RWPE2 (cell line): Measurements from ENCODE around the gene LGI2.
A peak's percentile ranks its signal among the peaks of the same experiment; 100 is the strongest.

Experiments
- ATAC-seq: fragments of 200-7000 bp; cut with Tn5 transposase; 3 replicates; pipeline ENCODE4 v1.9.1; 2021; ENCODE audit warnings: low read depth
- DNase-seq: peaks from one replicate; pipeline ENCODE4 v3.0.0-alpha.2; 2020; ENCODE audit warnings: low spot score
- H3K27ac ChIP-seq: fragments of 450-650 bp; 2 replicates; pipeline ENCODE4 v1.5.1; 2017; ENCODE audit warnings: mild to moderate bottlenecking; ENCODE audit not compliant: poor library complexity, severe bottlenecking
- H3K27me3 ChIP-seq: fragments of 250-450 bp; sonication (Bioruptor Pico); 2 replicates; pipeline ENCODE4 v1.5.1; 2021; ENCODE audit warnings: mild to moderate bottlenecking, moderate library complexity; ENCODE audit not compliant: insufficient read depth, poor library complexity, severe bottlenecking
- H3K36me3 ChIP-seq: fragments of 250-450 bp; sonication (Bioruptor Pico); 2 replicates; pipeline ENCODE4 v1.5.1; 2020; ENCODE audit warnings: low read depth, mild to moderate bottlenecking, moderate library complexity
- H3K4me1 ChIP-seq: fragments of 250-450 bp; sonication (Bioruptor Pico); 2 replicates; pipeline ENCODE4 v1.5.1; 2021; ENCODE audit warnings: mild to moderate bottlenecking, moderate library complexity; ENCODE audit not compliant: insufficient read depth, poor library complexity, severe bottlenecking
- H3K4me3 ChIP-seq: fragments of 250-450 bp; sonication (Bioruptor Pico); 2 replicates; pipeline ENCODE4 v1.5.1; 2021; ENCODE audit warnings: mild to moderate bottlenecking, moderate library complexity; ENCODE audit not compliant: severe bottlenecking
- H3K9me3 ChIP-seq: fragments of 250-450 bp; sonication (Bioruptor Pico); 2 replicates; pipeline ENCODE4 v1.5.1; 2021; ENCODE audit warnings: mild to moderate bottlenecking, moderate library complexity; ENCODE audit not compliant: severe bottlenecking
- CTCF ChIP-seq: fragments of 450-650 bp; IDR thresholded peaks from one replicate; pipeline ENCODE4 v1.5.1; 2017; ENCODE audit warnings: mild to moderate bottlenecking, moderate library complexity; ENCODE audit not compliant: poor library complexity, severe bottlenecking

LGI2 gene

DNA sequence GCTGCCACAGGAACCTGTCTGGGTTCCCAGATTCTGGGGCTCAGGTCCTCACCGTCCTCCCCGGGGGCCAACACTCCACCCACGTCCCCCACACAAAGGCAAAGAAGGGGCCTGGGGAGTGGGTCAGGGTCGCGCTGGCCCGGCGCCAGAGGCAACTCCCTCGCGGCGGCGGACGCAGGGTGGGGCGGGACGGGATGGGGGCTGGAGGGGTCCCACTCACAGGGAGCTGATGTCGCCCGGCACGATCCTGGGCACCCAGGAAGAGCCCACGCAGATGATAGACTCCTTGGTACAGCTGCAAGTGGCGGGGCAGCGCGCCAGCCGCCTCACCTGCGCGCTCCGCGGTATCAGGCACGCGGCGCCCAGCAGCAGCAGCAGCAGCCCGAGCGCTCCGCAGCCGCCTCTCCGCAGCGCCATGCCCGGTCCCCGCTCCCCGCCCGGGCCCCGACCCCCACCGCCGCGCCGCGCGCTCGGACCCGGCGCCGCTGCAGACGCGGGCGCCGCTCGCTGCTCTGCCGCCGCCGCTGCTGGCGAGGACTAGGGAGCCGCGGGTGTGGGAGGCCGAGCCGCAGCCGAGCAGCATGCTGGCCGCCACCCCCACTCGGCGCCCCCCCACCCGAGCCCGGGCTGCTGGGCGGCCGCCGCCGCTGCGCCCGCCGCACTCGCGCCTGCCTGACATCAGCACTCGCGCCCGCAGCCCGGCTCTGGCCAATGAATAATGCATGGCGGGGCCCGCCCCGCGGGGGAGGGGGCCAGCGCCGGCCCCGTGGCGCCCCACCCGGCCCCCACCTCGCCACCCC lies at the start of gene LGI2:
LGI2 (minus strand) TSS at position 670 of the 800 bp plus-strand sequence; CDS start at position 417, 253 bp downstream.
- TF ChIP-seq CTCF = no peak
- DNase-seq (no peak), ATAC-seq (peak; percentile 43; the same call in 1 of the 3 replicates)
- H3K4me1 ChIP-seq = no peaks in the 10 kb centered on the region
- H3K9me3 ChIP-seq = no peaks in the 10 kb centered on the region
- H3K4me3 ChIP-seq = peak within 1 kb of the TSS; percentile 30
- H3K27me3 ChIP-seq = peaks cover 52% of the 10 kb centered on the region
- H3K36me3 ChIP-seq = no peaks in the 10 kb centered on the region
- no peak within 1 kb of the TSS for H3K27ac ChIP-seq

DNA sequence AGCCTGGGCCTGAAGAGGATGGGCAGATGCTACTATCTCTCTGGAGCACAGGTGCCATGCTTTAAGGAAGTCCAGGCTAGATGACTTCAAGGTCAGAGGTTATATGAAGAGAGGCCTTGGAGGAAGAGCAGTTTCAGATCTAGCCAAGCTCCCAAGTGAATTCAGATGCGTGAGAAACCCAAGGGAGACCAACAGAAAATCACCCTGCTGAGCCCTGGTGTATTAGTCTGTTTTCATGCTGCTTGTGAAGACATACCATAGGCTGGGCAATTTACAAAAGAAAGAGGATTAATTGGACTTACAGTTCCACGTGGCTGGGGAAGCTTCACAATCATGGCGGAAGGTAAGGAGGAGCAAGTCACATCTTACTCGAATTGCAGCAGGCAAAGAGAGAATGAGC lies 47.8 kb upstream of the LGI2 start:
- DNase-seq = no peak

DNA sequence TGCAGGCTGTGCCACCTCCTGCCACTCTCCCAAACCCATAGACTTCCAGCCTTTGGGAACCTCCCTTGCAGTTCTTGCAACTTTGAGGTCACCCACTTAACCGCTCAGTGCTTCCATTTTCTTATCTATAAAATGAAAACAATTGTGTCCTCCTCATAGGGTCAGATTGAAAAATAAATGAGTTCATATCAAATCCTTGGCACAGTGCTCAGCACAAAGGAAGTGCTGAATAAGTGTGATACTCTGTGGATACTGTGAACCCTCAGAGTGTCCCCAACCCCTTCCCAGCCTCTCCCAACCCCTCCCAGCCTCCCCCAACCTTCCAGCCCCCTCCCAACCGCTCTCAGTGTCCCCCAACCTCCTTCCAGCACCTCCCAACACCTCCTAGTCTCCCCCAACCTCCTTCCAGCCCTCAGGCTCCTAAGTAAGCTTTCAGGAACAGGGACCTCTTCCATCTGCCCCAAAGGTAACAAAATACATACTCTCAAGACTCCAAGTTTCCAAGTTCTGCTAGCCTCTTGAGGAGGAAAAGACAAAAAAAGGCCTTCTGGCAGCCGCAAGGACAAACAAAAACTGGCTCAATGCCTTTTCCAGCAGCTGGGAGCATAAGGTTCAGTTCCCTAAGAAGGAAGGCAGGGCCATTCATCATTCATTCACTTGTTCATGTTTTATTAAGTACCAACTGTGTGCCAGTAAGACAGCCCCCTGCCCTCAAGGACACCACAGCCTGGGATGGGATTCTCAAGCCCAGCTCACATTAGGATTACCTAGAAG lies 46.1 kb upstream of the LGI2 start:
- Histone ChIP-seq H3K4me1 (no peaks in the 10 kb centered on the region), H3K4me3 (no peak overlapping the region), H3K9me3 (no peaks in the 10 kb centered on the region), H3K27me3 (no peaks in the 10 kb centered on the region), H3K27ac (no peak overlapping the region), H3K36me3 (no peaks in the 10 kb centered on the region)
- DNase-seq (no peak), ATAC-seq (no peak)
- no peak for TF ChIP-seq CTCF

More for the DNA sequence above, 47.8 kb upstream of the LGI2 start:
- ATAC-seq = no peak
- Histone ChIP-seq H3K4me3 (no peak overlapping the region), H3K36me3 (no peaks in the 10 kb centered on the region), H3K27ac (no peak overlapping the region), H3K9me3 (no peaks in the 10 kb centered on the region), H3K4me1 (no peaks in the 10 kb centered on the region), H3K27me3 (no peaks in the 10 kb centered on the region)
- TF ChIP-seq CTCF = no peak

GRCh38 chr4:25075851-25076250 lies 45.1 kb upstream of the LGI2 start:
- TF ChIP-seq CTCF = no peak
- Histone ChIP-seq H3K36me3 (no peaks in the 10 kb centered on the region), H3K27me3 (no peaks in the 10 kb centered on the region), H3K4me1 (no peaks in the 10 kb centered on the region), H3K9me3 (no peaks in the 10 kb centered on the region), H3K4me3 (no peak overlapping the region), H3K27ac (no peak overlapping the region)
- ATAC-seq (no peak), DNase-seq (no peak)
